Lower leg skin (tissue), 3 donors: Measurements from ENCODE around the gene MGLL.

Experiments used
- CTCF ChIP-seq, 3 donors: fragments of 450-650 bp; IDR thresholded peaks; one replicate each; pipeline ENCODE4 v1.5.1; 2016; ENCODE audit warnings: antibody characterized with exemption in 3 of 3, mild to moderate bottlenecking in 3 of 3, moderate library complexity in 2 of 3
- POLR2A ChIP-seq, 2 donors: fragments of 450-650 bp; IDR thresholded peaks; one replicate each; pipeline ENCODE4 v1.6.1; 2016 to 2017; ENCODE audit warnings: antibody characterized with exemption in 2 of 2, mild to moderate bottlenecking in 1 of 2, moderate library complexity in 1 of 2

- TF ChIP-seq CTCF (IDR thresholded peaks at IDR 0.05), result no peak
- no peak for TF ChIP-seq POLR2A (IDR thresholded peaks at IDR 0.05)
Observed at GRCh38 chr3:127730171-127730570, 92.1 kb downstream of the MGLL start.
